T-helper 17 cell (primary cell): Measurements from ENCODE around the gene MOGAT3. TPM values are rescaled to one million over a fixed set of nuclear protein-coding genes. Genes with fewer than 3 reads are reported as not detected.

ENCODE experiments used
- ATAC-seq: fragments of 150-1000 bp; cut with Tn5 transposase; 2 replicates; pipeline ENCODE4 v1.10.0; 2021; ENCODE audit warnings: mild to moderate bottlenecking, moderate library complexity
- DNase-seq, 3 donors: peaks; one replicate each; pipeline versions ENCODE4 v3.0.0 to v3.0.0-alpha.2; 2020 to 2021
- H3K9me3 ChIP-seq: one replicate; pipeline ENCODE4 v1.7.0; 2013; ENCODE audit warnings: low read length, mild to moderate bottlenecking; ENCODE audit not compliant: control insufficient read depth, poor library complexity, severe bottlenecking
- H3K27ac Mint-ChIP-seq: one replicate; pipeline ENCODE4 v1.8.0; 2022; ENCODE audit warnings: mild to moderate bottlenecking, moderate library complexity, mixed read lengths
- H3K27me3 Mint-ChIP-seq: one replicate; pipeline ENCODE4 v1.8.0; 2022; ENCODE audit warnings: mixed read lengths
- H3K36me3 Mint-ChIP-seq: one replicate; pipeline ENCODE4 v1.8.0; 2022; ENCODE audit warnings: low read depth, mixed read lengths
- H3K4me1 Mint-ChIP-seq: one replicate; pipeline ENCODE4 v1.8.0; 2022; ENCODE audit warnings: mild to moderate bottlenecking, mixed read lengths
- H3K4me3 Mint-ChIP-seq: one replicate; pipeline ENCODE4 v1.8.0; 2022; ENCODE audit warnings: mild to moderate bottlenecking, moderate library complexity, mixed read lengths
- total RNA-seq, 4 donors: library from RNA in 2 of 4; stranded (reverse) in 2 of 4; gene quantifications; one replicate each; pipeline ENCODE4 v1.2.3 and lab custom pipeline; 2022 to 2026

The MOGAT3 gene
- total RNA-seq, 2 donors from 2014 or later: not detected

- DNase-seq (peak in 1 of 3 donors; percentile 20), ATAC-seq (no peak)
- H3K36me3 Mint-ChIP-seq: peaks cover 15% of the 10 kb centered on the region
- H3K27me3 Mint-ChIP-seq: peaks cover 35% of the 10 kb centered on the region
- peaks cover 29% of the 10 kb centered on the region for H3K4me1 Mint-ChIP-seq
- peak overlapping the region; percentile 24 for H3K27ac Mint-ChIP-seq
- no peaks in the 10 kb centered on the region for H3K9me3 ChIP-seq
- peak overlapping the region; percentile 79 for H3K4me3 Mint-ChIP-seq
Measured at GRCh38 chr7:101163279-101164070, 37.4 kb downstream of the MOGAT3 start.

- DNase-seq (no peak), ATAC-seq (no peak)
- no peaks in the 10 kb centered on the region for H3K9me3 ChIP-seq
- Mint-ChIP-seq H3K4me3 (peak overlapping the region; percentile 79), H3K36me3 (peaks cover 13% of the 10 kb centered on the region), H3K27ac (no peak overlapping the region), H3K27me3 (peaks cover 28% of the 10 kb centered on the region), H3K4me1 (peaks cover 24% of the 10 kb centered on the region)
Measured at GRCh38 chr7:101162551-101163278, 38.1 kb downstream of the MOGAT3 start.

- Mint-ChIP-seq H3K36me3 (peaks cover 9% of the 10 kb centered on the region), H3K27me3 (peaks cover 19% of the 10 kb centered on the region), H3K4me3 (peak overlapping the region; percentile 62), H3K27ac (no peak overlapping the region), H3K4me1 (peaks cover 20% of the 10 kb centered on the region)
- ATAC-seq: no peak
- no peaks in the 10 kb centered on the region for H3K9me3 ChIP-seq
- no peak for DNase-seq
Measured at GRCh38 chr7:101161692-101162471, 39.0 kb downstream of the MOGAT3 start.

GRCh38 chr7:101160910-101161309, 39.9 kb downstream of the MOGAT3 start:
- peaks cover 9% of the 10 kb centered on the region for H3K36me3 Mint-ChIP-seq
- H3K27me3 Mint-ChIP-seq: peaks cover 13% of the 10 kb centered on the region
- no peak overlapping the region for H3K27ac Mint-ChIP-seq
- peaks cover 20% of the 10 kb centered on the region for H3K4me1 Mint-ChIP-seq
- H3K4me3 Mint-ChIP-seq: peak overlapping the region; percentile 12
- no peak for ATAC-seq
- DNase-seq: no peak
- no peaks in the 10 kb centered on the region for H3K9me3 ChIP-seq

GRCh38 chr7:101159696-101160674, 40.9 kb downstream of the MOGAT3 start:
- DNase-seq (no peak), ATAC-seq (no peak)
- Mint-ChIP-seq H3K36me3 (peaks cover 9% of the 10 kb centered on the region), H3K4me1 (peaks cover 20% of the 10 kb centered on the region), H3K27ac (no peak overlapping the region), H3K4me3 (no peak overlapping the region), H3K27me3 (peaks cover 5% of the 10 kb centered on the region)
- H3K9me3 ChIP-seq: no peaks in the 10 kb centered on the region

- Mint-ChIP-seq H3K27me3 (no peaks in the 10 kb centered on the region), H3K36me3 (peaks cover 9% of the 10 kb centered on the region), H3K27ac (no peak overlapping the region), H3K4me1 (peaks cover 22% of the 10 kb centered on the region), H3K4me3 (peak overlapping the region; percentile 41)
- DNase-seq: no peak
- no peak for ATAC-seq
- H3K9me3 ChIP-seq: no peaks in the 10 kb centered on the region
Measured at GRCh38 chr7:101156866-101157589, 43.8 kb downstream of the MOGAT3 start.

- no peaks in the 10 kb centered on the region for H3K9me3 ChIP-seq
- Mint-ChIP-seq H3K36me3 (peaks cover 7% of the 10 kb centered on the region), H3K4me1 (peaks cover 22% of the 10 kb centered on the region), H3K4me3 (no peak overlapping the region), H3K27me3 (no peaks in the 10 kb centered on the region), H3K27ac (no peak overlapping the region)
- ATAC-seq (no peak), DNase-seq (no peak)
Measured at GRCh38 chr7:101156277-101156676, 44.6 kb downstream of the MOGAT3 start.

GRCh38 chr7:101155303-101155702, 45.5 kb downstream of the MOGAT3 start:
- Mint-ChIP-seq H3K36me3 (peaks cover 6% of the 10 kb centered on the region), H3K27ac (peak overlapping the region; percentile 47), H3K4me1 (peaks cover 22% of the 10 kb centered on the region), H3K27me3 (no peaks in the 10 kb centered on the region), H3K4me3 (peak overlapping the region; percentile 92)
- H3K9me3 ChIP-seq: no peaks in the 10 kb centered on the region
- ATAC-seq (no peak), DNase-seq (no peak)

- Mint-ChIP-seq H3K4me1 (peaks cover 22% of the 10 kb centered on the region), H3K27me3 (peaks cover 3% of the 10 kb centered on the region), H3K4me3 (peak overlapping the region; percentile 92), H3K36me3 (peaks cover 4% of the 10 kb centered on the region), H3K27ac (no peak overlapping the region)
- H3K9me3 ChIP-seq: no peaks in the 10 kb centered on the region
- DNase-seq: no peak
- no peak for ATAC-seq
Measured at GRCh38 chr7:101154693-101155102, 46.1 kb downstream of the MOGAT3 start.

- H3K9me3 ChIP-seq: no peaks in the 10 kb centered on the region
- peaks cover 8% of the 10 kb centered on the region for H3K27me3 Mint-ChIP-seq
- ATAC-seq (peak; percentile 91), DNase-seq (peak; percentile 86 to 88 (median 86))
- peaks cover 5% of the 10 kb centered on the region for H3K36me3 Mint-ChIP-seq
- H3K4me1 Mint-ChIP-seq: peaks cover 22% of the 10 kb centered on the region
- H3K4me3 Mint-ChIP-seq: peak within 1 kb of the TSS; percentile 92
- H3K27ac Mint-ChIP-seq: peak within 1 kb of the TSS; percentile 88
Measured at GRCh38 chr7:101153969-101154692, 46.7 kb downstream of the MOGAT3 start, which contains the start of gene AP1S1. Gene AP1S1 (plus strand): TSS chr7:101154476. CDS start chr7:101154515, 39 bp downstream.

GRCh38 chr7:101151908-101152651, 48.8 kb downstream of the MOGAT3 start:
- DNase-seq (no peak), ATAC-seq (no peak)
- Mint-ChIP-seq H3K4me1 (peaks cover 24% of the 10 kb centered on the region), H3K27ac (no peak overlapping the region), H3K36me3 (peaks cover 2% of the 10 kb centered on the region), H3K27me3 (peaks cover 18% of the 10 kb centered on the region), H3K4me3 (no peak overlapping the region)
- H3K9me3 ChIP-seq: no peaks in the 10 kb centered on the region
